Hematopoietic multipotent progenitor cell (in vitro differentiated cells): ENCODE results near the gene LDLRAD4. TPM values are rescaled to one million over a fixed set of nuclear protein-coding genes. Genes with fewer than 3 reads are reported as not detected.
"Not testable (repeated sequence)": the region's sequence is repeated elsewhere in the genome, so short reads cannot be mapped to it uniquely, and the experiment has no call there.

ENCODE experiments used
- DNase-seq, 3 donors: peaks; one replicate each; pipeline ENCODE4 v3.0.0-alpha.2; 2011 to 2015; ENCODE audit warnings: low read depth in 2 of 3, low spot score in 2 of 3
- total RNA-seq: library from RNA; depleted of rRNA; stranded (reverse); fragments of >200 nt; gene quantifications from one replicate; pipeline ENCODE4 v1.2.3, GENCODE V29; 2012

LDLRAD4 gene
- total RNA-seq, 1 donor, result 63.3 TPM

DNA sequence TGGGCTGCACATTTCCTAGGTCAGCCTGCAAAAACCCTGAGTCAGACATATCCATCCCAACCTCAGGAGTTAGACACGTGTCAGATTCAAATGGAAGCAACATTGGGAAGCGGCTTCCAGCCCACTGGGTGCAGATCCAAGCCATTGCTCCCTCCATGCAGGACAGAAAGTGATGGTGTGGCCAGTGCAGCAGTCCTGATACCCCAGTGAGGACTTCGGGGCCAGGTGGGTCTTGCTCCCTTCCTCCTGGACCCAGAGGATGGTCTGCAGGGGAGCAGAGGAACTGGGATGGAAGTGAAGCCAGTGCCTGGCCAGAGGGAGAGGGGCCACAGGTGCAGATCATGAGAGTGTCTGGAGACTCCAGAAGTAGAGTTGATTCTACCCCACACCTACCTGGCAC lies 255.8 kb downstream of the LDLRAD4 start:
- no peak for DNase-seq

DNA sequence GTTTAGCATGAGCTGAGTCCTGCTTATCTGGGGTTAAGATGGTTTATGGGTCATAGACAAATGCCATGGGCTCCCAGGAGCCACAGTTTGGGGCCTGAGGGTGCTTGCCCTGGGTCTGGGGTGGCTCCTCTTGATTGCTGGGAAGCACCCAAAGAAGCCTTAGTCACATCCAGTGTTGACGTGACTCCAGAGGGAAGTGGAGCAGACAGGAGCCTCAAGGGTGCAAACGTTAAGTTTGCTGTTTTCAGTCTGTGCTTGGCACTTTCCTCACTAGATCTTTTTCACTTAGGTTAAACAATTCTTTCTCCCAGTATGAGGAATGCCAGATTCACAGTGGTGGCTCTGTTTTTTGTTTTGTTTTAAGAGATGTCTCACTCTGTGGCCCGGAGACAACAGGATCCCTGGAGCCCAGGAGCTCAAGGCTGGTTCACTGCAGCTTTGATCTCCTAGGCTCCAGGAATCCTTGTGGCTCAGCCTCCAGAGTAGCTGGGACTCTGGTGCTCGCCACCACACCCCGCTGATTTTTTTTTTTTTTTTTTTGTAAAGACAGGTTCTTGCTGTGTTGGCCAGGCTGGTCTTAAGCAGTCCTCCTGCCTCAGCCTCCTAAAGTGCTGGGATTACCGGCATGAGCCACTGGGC lies 256.5 kb downstream of the LDLRAD4 start:
- no peak for DNase-seq

DNA sequence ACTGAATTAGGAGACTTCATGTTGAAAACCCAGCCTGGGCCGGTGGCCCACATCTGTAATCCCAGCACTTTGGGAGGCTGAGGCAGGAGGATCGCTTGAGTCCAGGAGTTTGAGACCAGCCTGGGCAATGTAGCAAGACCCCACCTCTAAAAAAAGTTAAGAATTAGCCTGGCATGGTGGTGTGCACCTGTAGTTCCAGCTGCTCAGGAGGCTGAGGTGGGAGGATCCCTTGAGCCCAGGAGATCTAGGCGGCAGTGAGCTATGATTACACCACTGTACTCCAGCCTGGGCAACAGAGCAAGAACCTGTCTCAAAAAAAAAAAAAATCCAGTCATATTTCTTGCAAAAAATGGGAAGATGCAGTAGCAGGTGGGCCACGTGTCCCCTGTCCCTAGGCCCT lies 257.8 kb downstream of the LDLRAD4 start:
- not testable (repeated sequence) for DNase-seq

DNA sequence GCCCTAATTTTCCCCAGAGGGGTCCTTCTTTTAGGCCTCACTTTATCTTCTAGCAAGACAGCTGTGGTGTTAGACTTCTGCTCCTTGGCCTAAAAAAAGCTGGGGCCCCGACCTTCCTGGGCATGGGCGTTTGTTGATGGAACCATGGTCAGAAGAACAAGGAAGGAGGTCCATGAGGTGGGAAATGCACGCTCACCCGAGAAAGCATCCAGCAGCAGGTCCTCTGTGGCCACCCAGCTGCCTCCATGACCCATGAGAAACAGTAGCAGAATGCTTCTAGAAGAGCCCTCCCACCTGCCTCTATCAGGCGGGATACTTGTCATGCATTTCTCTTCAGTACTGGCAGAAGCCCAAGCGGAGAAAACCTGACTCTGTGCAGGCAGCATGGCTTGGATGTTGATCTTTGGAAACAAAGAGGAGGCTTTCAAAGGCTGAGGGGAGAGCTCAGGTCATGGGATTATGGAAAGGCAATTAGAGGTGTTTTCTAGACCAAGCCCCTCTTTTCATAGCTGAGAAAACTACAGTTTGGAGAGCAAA lies 258.7 kb downstream of the LDLRAD4 start:
- DNase-seq, result no peak

DNA sequence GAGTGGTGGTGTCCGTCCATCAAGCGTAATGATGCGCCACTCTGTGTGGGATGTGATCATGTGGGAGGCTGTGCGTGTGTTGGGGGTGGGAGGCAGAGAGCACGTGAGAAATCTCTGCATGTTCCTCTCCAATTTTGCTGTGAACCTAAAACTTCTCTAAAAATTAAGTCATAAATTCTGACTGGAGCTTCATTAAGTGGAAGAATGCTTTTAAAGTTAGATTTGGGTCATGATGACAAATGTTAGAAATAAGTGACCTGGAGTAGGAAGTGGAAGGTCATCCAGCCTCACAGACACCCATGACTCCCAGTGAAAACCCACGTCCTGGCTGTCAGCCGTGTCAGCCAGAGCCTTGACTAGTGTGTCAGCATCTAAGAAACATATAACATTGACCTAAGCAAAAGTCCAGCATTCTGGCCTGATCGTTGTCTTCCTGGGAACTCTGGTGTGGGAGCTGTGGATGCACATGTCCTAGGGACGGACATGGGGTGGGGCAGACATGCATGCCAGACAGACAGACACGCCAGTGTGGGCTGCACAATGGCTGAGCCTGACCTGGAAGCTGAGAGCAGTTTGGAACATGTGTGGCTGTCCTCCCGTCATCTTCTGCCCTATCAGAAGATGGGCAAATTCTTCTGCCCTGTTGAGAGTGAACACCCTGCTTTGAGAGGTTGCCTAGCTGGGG lies 262.2 kb downstream of the LDLRAD4 start:
- DNase-seq, result no peak

DNA sequence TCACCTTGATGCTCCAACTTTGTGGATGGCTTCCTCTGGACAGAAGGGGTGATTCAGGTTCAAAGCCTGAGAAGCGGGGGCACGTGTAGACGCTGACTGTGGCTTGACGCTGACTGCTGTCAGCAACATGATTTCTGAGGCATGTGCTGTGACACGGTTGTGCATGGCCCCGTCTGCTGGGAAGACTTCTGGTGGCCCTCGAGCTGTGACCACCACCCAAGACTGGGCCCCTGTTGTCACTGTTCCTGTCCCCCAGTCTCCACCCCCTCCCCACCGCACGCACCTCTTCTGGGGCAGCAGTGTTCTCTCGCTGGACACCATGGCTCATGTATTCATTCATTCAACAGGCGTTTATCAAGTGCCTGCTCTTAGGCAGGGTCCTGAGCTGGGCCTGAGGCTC lies 262.8 kb downstream of the LDLRAD4 start:
- DNase-seq, result no peak

DNA sequence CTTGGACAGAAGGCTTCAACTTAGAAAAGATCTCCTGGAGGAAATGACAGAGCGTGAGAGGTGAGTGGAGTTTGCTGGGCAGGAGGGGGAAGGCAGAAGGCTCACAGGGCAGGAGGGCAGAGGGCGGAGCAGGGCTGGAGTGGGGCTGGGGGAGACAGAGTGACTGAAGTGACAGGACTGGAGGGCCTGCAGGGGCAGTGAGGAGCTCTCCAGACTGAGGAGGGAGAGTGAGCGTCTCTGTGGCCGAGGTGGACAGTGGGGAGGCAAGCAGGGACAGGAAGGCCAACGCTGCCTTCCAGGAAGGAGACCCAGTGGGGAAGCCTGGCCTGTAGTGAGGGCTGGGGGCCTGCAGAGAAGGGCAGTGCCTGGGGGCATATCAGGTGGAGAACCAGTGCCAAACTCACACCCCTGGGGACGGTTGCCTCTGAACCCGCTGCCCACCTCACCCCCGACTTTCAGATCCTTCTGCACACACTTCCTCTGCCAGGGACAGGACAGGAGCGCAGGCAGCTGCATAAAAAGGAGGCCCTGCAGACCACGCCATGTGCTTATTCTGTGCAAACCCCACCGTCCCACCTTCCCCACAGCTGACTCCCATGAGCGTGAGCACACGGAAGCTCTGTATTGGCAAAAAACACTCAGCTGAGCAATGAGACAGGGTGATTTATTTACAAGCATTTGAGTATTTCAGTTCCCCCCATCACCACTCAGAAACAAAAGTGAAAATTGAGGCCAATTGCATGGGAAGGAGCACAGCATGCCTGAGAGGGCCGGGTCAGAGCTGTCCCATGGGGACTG lies 263.5 kb downstream of the LDLRAD4 start:
- peak in 1 of 3 donors; percentile 52 for DNase-seq

DNA sequence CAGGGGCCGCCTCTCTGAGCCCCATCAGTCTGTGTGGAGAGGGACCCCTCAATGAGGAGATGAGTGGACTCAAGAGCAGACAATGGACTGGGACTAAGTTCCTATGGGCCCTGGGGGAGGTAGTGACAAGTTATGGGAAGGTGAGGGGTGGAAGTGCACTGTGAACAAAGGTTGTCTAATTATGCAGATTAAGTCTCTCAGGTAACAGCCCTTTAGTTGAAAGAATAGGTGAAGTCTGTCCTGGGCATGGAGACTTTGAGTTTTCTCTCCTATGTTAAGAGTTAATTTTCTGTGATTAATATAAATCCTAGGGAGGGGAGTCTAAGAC lies 264.0 kb downstream of the LDLRAD4 start:
- no peak for DNase-seq

DNA sequence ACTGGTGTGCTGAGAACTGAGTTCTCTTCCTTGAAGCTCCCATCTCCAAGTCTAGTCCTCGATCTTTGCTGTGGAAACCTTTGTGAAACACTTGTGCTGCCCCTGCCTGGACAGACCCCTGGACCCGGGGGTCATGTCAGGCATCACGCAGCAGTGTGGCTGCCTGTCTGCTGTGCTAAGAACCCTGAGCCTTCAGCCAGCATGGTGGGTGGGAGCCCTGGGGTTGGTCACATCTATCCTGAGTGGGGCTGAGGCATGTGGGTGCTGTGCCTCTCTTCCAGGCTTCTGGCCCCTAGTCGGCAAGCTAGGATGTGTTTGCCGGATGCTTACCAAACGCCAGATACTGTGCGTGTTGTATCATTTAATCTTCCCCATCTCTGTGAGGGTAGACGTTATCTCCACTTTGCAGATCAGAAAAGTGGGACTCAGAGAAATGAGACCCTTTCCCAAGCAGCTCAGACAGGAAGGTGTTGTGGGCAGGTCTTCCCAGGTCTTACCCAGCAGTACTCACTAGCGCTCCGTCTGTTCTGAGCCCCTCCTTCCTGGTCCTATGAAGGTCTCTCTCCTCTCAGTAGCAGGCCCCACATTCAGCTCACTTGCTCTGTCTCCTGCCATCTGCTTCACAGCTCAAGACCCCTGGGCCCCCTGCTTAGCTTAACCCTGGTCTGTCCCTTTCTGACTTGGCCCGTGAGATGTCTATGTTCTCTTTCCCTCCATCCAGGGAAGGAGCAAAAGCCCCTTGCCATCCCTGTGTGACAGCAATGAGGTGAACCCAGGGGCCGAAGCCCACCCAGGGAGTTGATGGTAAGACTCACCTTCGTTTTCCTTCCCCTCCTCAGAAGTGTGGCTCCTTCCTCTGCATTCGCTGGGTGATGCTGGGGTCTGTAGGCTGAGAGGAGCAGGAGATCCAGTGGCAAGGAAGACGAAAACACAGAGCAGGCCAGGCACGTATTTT lies 265.0 kb downstream of the LDLRAD4 start:
- DNase-seq, result peak in 1 of 3 donors; percentile 35

DNA sequence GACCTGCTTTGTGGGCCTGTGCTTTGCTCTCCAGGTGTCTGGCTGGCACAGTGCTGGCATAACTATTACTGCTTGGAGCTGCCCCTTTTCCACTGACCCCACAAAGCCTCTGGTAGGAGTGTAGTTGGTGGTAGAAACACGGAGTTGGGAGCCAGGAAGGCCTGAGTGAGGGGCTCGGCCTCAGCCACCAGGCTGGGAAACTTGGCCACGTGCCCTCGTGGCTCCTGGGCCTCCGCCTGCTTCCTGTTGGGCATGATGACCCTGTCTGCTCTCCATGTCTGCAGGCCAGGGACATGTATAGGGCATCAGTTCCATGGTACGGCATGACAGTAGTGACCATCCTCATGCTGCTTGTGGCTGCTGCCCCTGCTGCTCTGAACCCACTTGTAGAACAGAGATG lies 266.6 kb downstream of the LDLRAD4 start:
- no peak for DNase-seq

DNA sequence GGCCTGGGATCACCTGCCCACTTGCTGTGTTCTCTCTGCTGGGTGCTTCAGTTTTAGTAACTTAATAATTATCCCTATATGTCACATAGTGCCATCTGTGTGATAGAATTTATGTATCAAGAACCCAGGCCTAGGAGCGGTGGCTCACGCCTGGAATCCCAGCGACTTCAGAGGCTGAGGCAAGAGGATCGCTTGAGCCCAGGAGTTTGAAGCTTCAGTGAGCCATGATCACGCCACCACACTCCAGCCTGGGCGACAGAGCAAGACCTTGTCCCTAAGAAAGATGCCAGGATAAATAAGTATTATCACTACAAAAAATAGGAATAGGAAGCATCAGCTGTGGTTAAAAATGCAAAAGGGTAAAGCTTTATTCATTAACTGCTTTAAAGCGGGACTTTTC lies 267.0 kb downstream of the LDLRAD4 start:
- no peak for DNase-seq

DNA sequence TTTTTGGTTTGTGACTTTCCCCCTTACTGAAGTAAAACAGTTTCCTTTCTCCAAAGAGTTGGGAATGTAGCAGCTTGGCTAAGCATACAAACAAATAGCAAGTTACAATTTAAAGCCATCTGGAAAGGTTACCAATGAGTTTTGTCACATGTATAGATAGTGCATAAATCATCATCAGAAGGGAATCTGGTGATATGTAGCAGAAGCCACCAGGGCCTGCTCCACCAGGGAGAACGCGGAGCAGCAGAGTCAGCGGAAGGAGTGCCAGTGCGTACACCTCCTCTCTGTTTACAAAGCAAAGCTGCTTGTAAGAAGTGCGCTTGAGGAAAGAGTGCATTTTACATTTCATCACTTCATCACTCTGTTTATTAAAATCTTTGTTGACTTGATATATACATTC lies 267.7 kb downstream of the LDLRAD4 start:
- no peak for DNase-seq

DNA sequence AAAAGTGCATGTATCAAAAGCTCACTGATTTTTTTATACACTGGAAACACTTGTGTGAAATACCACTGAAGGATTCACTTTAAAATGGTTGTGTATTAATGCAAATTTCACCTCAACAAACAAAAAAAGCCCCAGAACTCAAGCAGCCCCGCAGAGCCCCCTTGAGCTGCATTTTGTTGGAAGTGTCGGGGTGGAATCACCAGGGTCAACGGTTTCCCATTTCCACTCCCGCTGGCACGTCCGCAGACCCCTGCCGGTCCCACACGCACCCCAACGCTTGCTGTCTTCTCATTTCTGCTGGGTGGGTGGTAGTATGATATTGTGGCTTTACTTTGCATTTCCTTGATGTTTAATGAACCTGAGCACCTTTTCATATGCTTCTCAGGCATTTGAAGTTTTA lies 268.1 kb downstream of the LDLRAD4 start:
- DNase-seq, result no peak

DNA sequence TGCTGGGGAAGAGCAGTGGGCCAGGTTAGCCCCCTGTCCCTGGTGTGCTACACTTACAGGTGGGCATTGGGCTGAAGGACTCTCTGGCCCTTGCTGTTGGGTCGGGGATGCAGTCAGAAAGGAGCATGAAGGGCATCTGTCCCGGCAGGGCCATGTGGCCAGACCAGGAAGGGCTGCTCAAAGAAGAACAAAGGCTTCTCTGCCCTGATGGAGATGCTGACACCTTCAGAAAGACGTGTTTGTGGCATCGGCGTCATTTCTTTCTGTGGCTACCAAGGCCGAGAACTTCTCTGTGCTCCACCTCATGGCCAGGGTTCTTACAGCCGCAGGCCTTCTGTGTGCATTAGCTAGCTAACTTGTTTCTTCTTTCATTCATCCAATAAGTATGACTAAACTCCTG lies 268.7 kb downstream of the LDLRAD4 start:
- DNase-seq, result no peak

DNA sequence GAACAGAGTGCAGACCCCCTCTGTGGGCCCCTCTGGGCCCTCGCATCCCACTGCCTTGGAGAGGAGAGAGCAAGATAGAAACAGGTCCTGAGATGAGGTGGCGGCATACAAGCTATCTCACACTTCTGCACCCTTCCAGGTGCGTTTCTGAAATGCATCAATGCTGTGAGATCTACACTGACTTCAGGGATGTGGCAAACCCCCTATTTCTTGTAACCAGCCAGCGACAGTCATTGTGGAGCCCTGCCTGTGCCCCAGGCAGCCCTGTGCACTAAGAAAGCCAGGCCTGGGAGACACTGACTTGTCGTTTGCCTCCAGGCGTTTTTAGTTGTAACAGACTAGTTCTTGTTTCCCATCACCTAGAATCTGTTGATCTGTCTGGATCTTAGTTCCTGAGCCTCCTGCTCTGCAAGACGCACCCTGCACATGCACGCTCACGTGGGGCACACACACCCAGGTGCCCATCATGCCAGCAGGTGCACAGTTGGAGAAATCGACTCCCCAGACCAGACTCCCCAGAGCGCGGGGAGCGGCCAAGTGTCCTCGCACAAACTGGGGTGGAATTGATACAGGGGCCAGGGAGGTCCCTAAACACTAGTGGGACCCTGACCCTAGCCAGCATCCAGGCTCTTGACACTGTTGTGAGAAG lies 269.8 kb downstream of the LDLRAD4 start:
- DNase-seq, result no peak

DNA sequence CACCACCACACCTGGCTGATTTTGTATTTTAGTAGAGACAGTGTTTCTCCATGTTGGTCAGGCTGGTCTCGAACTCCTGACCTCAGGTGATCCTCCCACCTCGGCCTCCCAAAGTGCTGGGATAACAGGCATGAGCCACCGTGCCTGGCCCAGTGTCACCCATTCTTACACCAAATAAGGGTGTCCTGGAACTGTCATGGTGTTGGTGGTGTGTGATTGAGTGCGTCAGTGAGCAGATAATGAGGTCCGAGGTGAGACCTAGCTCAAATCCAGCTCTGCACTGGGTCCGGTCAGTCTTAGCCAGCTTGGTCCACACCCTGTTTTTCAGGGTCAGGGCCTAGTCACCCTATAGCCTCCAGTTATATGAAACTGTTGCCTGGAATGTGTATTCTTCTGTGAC lies 270.7 kb downstream of the LDLRAD4 start:
- not testable (repeated sequence) for DNase-seq

DNA sequence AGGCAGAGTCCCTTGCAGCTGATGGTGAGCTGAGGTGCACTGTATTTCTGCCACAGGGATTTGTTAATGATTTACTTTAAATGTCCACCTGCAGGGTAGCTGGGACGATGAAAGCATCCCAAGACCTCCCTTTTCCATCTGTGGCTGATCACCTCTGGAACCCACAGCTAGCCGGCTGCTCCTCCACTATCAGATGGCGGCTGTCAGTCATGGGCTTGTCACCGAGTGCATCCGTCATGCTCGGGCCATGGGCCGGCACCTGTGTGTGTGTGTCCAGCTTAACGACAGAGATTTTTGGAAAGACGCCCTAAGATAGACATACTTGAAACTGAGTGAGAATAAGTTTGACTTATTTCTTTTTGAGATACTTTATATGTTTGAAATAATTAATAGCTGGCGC lies 272.6 kb downstream of the LDLRAD4 start:
- DNase-seq, result no peak

DNA sequence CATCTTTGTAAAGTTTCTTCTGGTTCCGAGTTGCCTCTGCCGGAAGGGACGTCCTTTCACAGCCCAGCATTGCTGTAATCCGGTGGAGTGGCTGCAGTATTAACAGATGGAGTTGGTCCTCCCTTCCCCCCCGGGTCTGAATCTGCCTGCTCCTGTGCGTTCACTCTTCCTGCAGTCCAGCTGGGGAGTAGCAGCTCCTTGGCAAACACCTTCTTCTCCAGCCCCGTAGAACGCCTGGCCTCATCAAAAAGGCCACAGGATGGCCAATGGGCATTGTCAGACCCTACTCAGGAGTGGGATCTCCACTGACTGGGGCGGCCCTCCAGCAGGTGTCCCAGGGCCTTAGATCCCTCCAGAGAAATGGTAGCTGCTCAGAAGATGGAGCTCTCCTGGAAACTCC lies 273.8 kb downstream of the LDLRAD4 start:
- DNase-seq, result no peak

DNA sequence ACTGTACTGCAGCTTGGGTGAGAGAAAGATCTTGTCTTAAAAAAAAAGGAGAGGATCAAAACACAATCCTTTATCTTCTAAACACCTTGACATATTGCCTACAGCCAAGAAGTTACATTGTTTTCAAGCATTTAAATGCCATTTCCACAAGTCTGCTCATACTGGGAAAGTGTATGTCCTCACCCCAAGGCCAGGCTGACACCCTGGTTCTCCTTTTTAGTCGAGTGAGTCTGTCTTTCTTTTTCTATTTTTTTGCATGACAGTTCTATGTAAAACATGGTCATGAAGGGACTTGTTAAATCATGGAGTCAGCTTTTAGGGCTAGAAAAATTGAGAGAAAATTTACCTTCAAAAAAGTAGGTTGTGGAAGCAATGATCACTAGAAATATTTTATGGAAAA lies 274.5 kb downstream of the LDLRAD4 start:
- peak in 1 of 3 donors; percentile 33 for DNase-seq

DNA sequence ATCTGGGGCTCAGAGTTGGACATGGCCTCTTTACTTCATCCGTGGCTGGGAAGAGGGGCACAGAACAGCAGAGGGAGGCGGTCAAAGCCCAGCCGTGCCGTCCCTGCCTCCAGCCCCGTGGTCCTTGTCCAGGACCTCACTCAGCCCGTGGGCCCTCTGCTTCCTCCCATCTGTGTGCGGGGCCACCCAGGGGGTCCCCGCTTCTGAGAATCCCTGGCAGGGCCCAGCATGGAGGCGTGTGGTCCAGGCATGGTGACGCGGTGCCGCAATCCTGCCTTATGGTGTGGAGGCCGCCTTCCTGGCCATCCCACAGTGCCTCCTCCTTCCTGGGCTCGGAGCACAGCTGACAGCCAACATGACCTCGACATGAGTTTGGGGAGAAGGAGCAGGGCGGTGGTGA lies 275.2 kb downstream of the LDLRAD4 start:
- no peak for DNase-seq
